ENCODE data around the gene CYP2B6.
"Not testable (repeated sequence)": the region's sequence is repeated elsewhere in the genome, so short reads cannot be mapped to it uniquely, and the experiment has no call there.

CYP2B6 gene

DNA sequence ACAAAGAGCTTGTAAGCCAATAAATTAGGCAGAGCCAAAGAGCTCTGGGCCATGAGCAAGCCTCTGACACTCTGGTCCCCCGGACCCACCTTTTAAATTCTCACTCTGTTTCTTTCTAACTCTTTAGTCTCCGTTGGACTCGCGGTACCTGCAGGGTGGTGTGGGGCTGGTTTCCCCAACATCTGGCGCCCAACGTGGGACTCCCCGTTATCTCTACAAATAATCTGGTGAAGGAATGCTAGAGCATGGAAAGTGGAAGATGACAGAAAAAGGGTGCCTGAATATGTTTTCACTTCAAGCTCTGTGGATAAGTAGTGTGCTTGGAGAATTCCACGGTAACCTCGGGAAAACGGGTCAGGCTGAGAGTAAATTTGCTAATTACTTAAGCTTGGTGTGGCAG is 36.5 kb upstream of the CYP2B6 start:
- no peak for DNase-seq (ENCODE audit: extremely low read depth, low read depth)
- H3K4me3 ChIP-seq (replicated peaks; ENCODE audit: low read depth, low read length): no peak overlapping the region
- TF ChIP-seq, protein P1, sequence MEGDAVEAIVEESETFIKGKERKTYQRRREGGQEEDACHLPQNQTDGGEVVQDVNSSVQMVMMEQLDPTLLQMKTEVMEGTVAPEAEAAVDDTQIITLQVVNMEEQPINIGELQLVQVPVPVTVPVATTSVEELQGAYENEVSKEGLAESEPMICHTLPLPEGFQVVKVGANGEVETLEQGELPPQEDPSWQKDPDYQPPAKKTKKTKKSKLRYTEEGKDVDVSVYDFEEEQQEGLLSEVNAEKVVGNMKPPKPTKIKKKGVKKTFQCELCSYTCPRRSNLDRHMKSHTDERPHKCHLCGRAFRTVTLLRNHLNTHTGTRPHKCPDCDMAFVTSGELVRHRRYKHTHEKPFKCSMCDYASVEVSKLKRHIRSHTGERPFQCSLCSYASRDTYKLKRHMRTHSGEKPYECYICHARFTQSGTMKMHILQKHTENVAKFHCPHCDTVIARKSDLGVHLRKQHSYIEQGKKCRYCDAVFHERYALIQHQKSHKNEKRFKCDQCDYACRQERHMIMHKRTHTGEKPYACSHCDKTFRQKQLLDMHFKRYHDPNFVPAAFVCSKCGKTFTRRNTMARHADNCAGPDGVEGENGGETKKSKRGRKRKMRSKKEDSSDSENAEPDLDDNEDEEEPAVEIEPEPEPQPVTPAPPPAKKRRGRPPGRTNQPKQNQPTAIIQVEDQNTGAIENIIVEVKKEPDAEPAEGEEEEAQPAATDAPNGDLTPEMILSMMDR (IDR thresholded peaks at IDR 0.05; ENCODE audit: low read depth, low read length, missing control alignments): no peak

GRCh38 chr19:40959338-40959737 is 31.7 kb upstream of the CYP2B6 start:
- no peak overlapping the region for H3K4me3 ChIP-seq (replicated peaks; ENCODE audit: low read depth, low read length)
- DNase-seq (ENCODE audit: extremely low read depth, low read depth): no peak
- TF ChIP-seq, protein P1 (IDR thresholded peaks at IDR 0.05; ENCODE audit: low read depth, low read length, missing control alignments): no peak

DNA sequence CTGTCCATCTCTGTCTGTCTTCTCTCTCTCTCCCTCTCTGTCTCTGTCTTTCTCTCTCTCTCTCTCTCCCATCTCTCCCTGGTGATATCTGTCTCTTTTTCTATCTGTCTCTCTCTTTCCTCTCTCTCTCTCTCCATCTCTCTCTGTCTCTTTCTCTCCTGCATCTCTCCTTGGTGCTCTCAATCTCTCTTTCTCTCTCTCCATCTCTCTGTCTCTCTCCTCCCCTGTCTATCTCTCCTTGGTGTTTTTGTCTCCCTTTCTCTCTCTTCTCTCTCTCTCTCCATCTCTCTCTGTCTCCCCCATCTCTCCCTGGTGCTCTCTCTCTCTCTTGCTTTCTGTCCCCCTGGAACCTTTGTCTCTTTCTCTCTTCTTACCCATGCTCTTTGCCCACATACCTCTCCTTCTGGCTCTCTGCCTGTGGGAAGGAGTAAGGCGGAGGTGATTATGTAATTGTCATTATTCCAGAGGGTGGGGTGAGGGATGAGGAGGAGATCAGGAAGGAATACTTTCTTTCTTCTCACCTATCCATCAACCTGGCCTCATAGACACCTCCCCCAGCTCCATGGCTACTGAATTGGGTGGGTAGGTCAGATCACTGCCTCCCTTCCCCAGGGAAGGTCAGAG is 30.9 kb upstream of the CYP2B6 start:
- H3K4me3 ChIP-seq (replicated peaks; ENCODE audit: low read depth, low read length): no peak overlapping the region
- DNase-seq (ENCODE audit: extremely low read depth, low read depth): no peak
- TF ChIP-seq, protein P1 (IDR thresholded peaks at IDR 0.05; ENCODE audit: low read depth, low read length, missing control alignments): no peak

GRCh38 chr19:40960780-40961179 is 30.3 kb upstream of the CYP2B6 start:
- DNase-seq (ENCODE audit: extremely low read depth, low read depth): no peak
- TF ChIP-seq, protein P1 (IDR thresholded peaks at IDR 0.05; ENCODE audit: low read depth, low read length, missing control alignments): no peak
- no peak overlapping the region for H3K4me3 ChIP-seq (replicated peaks; ENCODE audit: low read depth, low read length)

- DNase-seq (ENCODE audit: extremely low read depth, low read depth): no peak
- TF ChIP-seq, protein P1 (IDR thresholded peaks at IDR 0.05; ENCODE audit: low read depth, low read length, missing control alignments): no peak
- no peak overlapping the region for H3K4me3 ChIP-seq (replicated peaks; ENCODE audit: low read depth, low read length)
These were observed 28.6 kb upstream of the CYP2B6 start for GRCh38 chr19:40962460-40962961.

DNA sequence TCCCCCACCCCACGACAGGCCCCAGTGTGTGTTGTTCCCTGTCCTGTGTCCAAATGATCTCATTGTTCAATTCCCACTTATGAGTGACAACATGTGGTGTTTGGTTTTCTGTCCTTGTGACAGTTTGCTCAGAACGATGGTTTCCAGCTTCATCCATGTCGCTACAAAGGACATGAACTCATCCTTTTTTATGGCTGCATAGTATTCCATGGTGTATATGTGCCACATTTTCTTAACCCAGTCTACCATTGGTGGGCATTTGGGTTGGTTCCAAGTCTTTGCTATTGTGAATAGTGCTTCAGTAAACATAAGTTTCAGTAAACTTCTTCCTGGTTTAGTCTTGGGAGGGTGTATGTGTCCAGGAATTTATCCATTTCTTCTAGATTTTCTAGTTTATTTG is 26.7 kb upstream of the CYP2B6 start:
- not testable (repeated sequence) for H3K4me3 ChIP-seq (replicated peaks; ENCODE audit: low read depth, low read length); DNase-seq (ENCODE audit: extremely low read depth, low read depth)

GRCh38 chr19:40965351-40965750 is 25.7 kb upstream of the CYP2B6 start:
- not testable (repeated sequence) for DNase-seq (ENCODE audit: extremely low read depth, low read depth); H3K4me3 ChIP-seq (replicated peaks; ENCODE audit: low read depth, low read length)

- not testable (repeated sequence) for DNase-seq (ENCODE audit: extremely low read depth, low read depth); H3K4me3 ChIP-seq (replicated peaks; ENCODE audit: low read depth, low read length)
These were observed 24.5 kb upstream of the CYP2B6 start for GRCh38 chr19:40966591-40966990.

DNA sequence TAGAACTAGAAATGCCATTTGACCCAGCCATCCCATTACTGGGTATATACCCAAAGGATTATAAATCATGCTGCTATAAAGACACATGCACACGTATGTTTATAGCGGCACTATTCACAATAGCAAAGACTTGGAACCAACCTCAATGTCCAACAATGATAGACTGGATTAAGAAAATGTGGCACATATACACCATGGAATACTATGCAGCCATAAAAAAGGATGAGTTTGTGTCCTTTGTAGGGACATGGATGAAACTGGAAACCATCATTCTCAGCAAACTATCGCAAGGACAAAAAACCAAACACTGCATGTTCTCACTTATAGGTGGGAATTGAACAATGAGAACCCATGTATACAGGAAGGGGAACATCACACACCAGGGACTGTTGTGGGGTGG is 23.0 kb upstream of the CYP2B6 start:
- H3K4me3 ChIP-seq (replicated peaks; ENCODE audit: low read depth, low read length); DNase-seq (ENCODE audit: extremely low read depth, low read depth): not testable (repeated sequence)

DNA sequence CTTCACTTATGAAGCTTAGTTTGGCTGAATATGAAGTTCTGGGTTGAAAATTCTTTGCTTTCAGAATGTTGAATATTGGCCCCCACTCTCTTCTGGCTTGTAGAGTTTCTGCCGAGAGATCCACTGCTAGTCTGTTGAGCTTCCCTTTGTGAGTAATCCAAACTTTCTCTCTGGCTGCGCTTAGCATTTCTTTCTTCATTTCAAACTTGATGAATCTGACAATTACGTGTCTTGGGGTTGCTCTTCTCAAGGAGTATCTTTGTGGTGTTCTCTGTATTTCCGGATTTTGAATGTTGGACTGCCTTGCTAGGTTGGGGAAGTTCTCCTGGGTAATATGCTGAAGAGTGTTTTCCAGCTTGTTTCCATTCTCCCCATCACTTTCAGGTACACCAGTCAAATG is 21.4 kb upstream of the CYP2B6 start:
- not testable (repeated sequence) for DNase-seq (ENCODE audit: extremely low read depth, low read depth); H3K4me3 ChIP-seq (replicated peaks; ENCODE audit: low read depth, low read length)

- not testable (repeated sequence) for H3K4me3 ChIP-seq (replicated peaks; ENCODE audit: low read depth, low read length); DNase-seq (ENCODE audit: extremely low read depth, low read depth)
These were observed 20.4 kb upstream of the CYP2B6 start for GRCh38 chr19:40970396-40971345.
